ENCODE data around the gene BCAS3.

- TF ChIP-seq PATZ1 (CRISPR knock-in tag; IDR thresholded peaks at IDR 0.05; ENCODE audit: borderline replicate concordance): no peak
- TF ChIP-seq OSR1 (CRISPR knock-in tag; IDR thresholded peaks at IDR 0.05): no peak
- no peak for TF ChIP-seq ARNTL (CRISPR knock-in tag; IDR thresholded peaks at IDR 0.05; ENCODE audit: borderline replicate concordance, low read depth)
- no peak for TF ChIP-seq ZNF565 (CRISPR knock-in tag; conservative IDR thresholded peaks at IDR 0.05; ENCODE audit: low read depth)
- TF ChIP-seq PPARA (CRISPR knock-in tag; IDR thresholded peaks at IDR 0.05; ENCODE audit: borderline replicate concordance): no peak
Observed at GRCh38 chr17:61140081-61140786, 462.6 kb downstream of the BCAS3 start.
